HCT116 (cell line): Measurements from ENCODE around the gene LRRFIP2. TPM values are rescaled to one million over a fixed set of nuclear protein-coding genes. Genes with fewer than 3 reads are reported as not detected.

ENCODE experiments used
- ATAC-seq: fragments of 200-7000 bp; cut with Tn5 transposase; 2 replicates; pipeline ENCODE4 v1.9.1; 2020; ENCODE audit warnings: mild to moderate bottlenecking, moderate library complexity
- BruUV-seq: library from RNA; stranded (reverse); fragments of 400-500 nt; replicated peaks from 2 replicates; lab custom pipeline; 2021; lab: Mats Ljungman, UMichigan
- CTCF ChIA-PET: fragments of 300-600 bp; sonication (Branson Sonifier 250); formaldehyde crosslinking; loops from one replicate; lab custom pipeline; 2021; ENCODE audit warnings: antibody characterized with exemption; lab: Charles Lee
- POLR2A ChIA-PET: fragments of 300-600, 350-600 bp; sonication (Branson Sonifier 250); formaldehyde crosslinking; loops from one replicate; lab custom pipeline; 2021; ENCODE audit warnings: antibody characterized with exemption; lab: Charles Lee
- RAD21 ChIA-PET, 2 experiments: fragments of 300-600 bp; sonication (Branson Sonifier 250); formaldehyde crosslinking; loops; one replicate each; lab custom pipeline; 2023; ENCODE audit warnings: low total read pairs in 2 of 2; ENCODE audit not compliant: uncharacterized antibody in 2 of 2, unreplicated experiment in 2 of 2, low non-redundant PET in 1 of 2; lab: Charles Lee
- DNase-seq: peaks from one replicate; pipeline ENCODE4 v3.0.0-alpha.2; 2010; ENCODE audit warnings: low read depth, low spot score
- H2AFZ ChIP-seq: fragments of 200-600 bp; shearing (Covaris generic), sonication (generic); 2 replicates; pipeline ENCODE4 v1.6.1; 2017; ENCODE audit warnings: low read depth, mixed run types, mixed read lengths, antibody characterized with exemption, low read length; ENCODE audit not compliant: poor library complexity, severe bottlenecking
- H3K27ac ChIP-seq: 2 replicates; pipeline ENCODE4 v1.5.1; 2012; ENCODE audit warnings: low read depth, low read length
- H3K27me3 ChIP-seq: fragments of 200-600 bp; sonication (generic); 2 replicates; pipeline ENCODE4 v1.6.1; 2016; ENCODE audit warnings: mixed run types, low read length, mixed read lengths; ENCODE audit not compliant: insufficient read depth
- H3K36me3 ChIP-seq, 2 experiments: fragments of 200-500 bp in 1 of 2; fragments of 200-600 bp in 1 of 2; sonication (Bioruptor generic) in 1 of 2; sonication (generic) in 1 of 2; 2 replicates each; pipeline versions ENCODE4 v1.5.1 to v1.6.1; 2014 to 2016; ENCODE audit warnings: low read length in 2 of 2, inconsistent platforms in 1 of 2, mixed read lengths in 1 of 2, mixed run types in 1 of 2; ENCODE audit not compliant: insufficient read depth in 2 of 2, control insufficient read depth in 1 of 2
- H3K4me1 ChIP-seq, 2 experiments: fragments of 200-600 bp in 1 of 2; sonication (generic) in 1 of 2; 2 replicates each; pipeline versions ENCODE4 v1.5.1 to v1.6.1; 2012 to 2017; ENCODE audit warnings: low read length in 2 of 2, inconsistent platforms in 1 of 2, mild to moderate bottlenecking in 1 of 2, mixed read lengths in 1 of 2, mixed run types in 1 of 2, moderate library complexity in 1 of 2; ENCODE audit not compliant: insufficient read depth in 2 of 2, control insufficient read depth in 1 of 2
- H3K4me2 ChIP-seq: fragments of 200-600 bp; sonication (generic); 2 replicates; pipeline ENCODE4 v1.6.1; 2017; ENCODE audit warnings: mixed run types, low read length, mixed read lengths
- H3K4me3 ChIP-seq, 2 experiments: fragments of 200-600 bp in 1 of 2; sonication (generic) in 1 of 2; replicated peaks in 1 of 2; 2 replicates each; pipeline ENCODE4 v1.5.1; 2011 to 2016; ENCODE audit warnings: low read length in 2 of 2, control low read depth in 1 of 2, low read depth in 1 of 2, mild to moderate bottlenecking in 1 of 2, mixed read lengths in 1 of 2, mixed run types in 1 of 2
- H3K79me2 ChIP-seq: fragments of 200-600 bp; sonication (generic); 2 replicates; pipeline ENCODE4 v1.6.1; 2017; ENCODE audit warnings: mild to moderate bottlenecking, mixed run types, low read length, moderate library complexity, mixed read lengths; ENCODE audit not compliant: insufficient read depth
- H3K9ac ChIP-seq: fragments of 200-600 bp; sonication (generic); 2 replicates; pipeline ENCODE4 v1.6.1; 2016; ENCODE audit warnings: low read length, mixed read lengths
- H3K9me2 ChIP-seq: fragments of 200-600 bp; sonication (generic), shearing (Covaris generic); 2 replicates; pipeline ENCODE4 v1.6.1; 2017; ENCODE audit warnings: mixed run types, mild to moderate bottlenecking, moderate library complexity; ENCODE audit not compliant: insufficient read depth
- H3K9me3 ChIP-seq, 2 experiments: fragments of 200-500 bp in 1 of 2; fragments of 200-600 bp in 1 of 2; sonication (Bioruptor generic) in 1 of 2; sonication (generic) in 1 of 2; 2 replicates each; pipeline ENCODE4 v1.6.1; 2014 to 2017; ENCODE audit warnings: low read length in 2 of 2, mixed read lengths in 2 of 2, inconsistent platforms in 1 of 2, low read depth in 1 of 2, mild to moderate bottlenecking in 1 of 2, mixed run types in 1 of 2, moderate library complexity in 1 of 2; ENCODE audit not compliant: control insufficient read depth in 1 of 2, insufficient read depth in 1 of 2
- H4K20me1 ChIP-seq: fragments of 200-600 bp; sonication (generic), shearing (Covaris generic); 2 replicates; pipeline ENCODE4 v1.6.1; 2017; ENCODE audit warnings: mixed run types, mild to moderate bottlenecking, moderate library complexity; ENCODE audit not compliant: insufficient read depth
- CBX3 ChIP-seq: IDR thresholded peaks from 2 replicates; pipeline ENCODE4 v1.6.1; 2012; ENCODE audit warnings: low read depth
- CEBPB ChIP-seq: IDR thresholded peaks from 2 replicates; pipeline ENCODE4 v1.6.1; 2012; ENCODE audit warnings: low read depth
- EGR1 ChIP-seq: IDR thresholded peaks from 2 replicates; pipeline ENCODE4 v1.6.1; 2012; ENCODE audit warnings: low read depth
- ELF1 ChIP-seq: IDR thresholded peaks from 2 replicates; pipeline ENCODE4 v1.6.1; 2012; ENCODE audit warnings: low read depth, borderline replicate concordance
- EZH2 ChIP-seq: fragments of 200-600 bp; sonication (generic); IDR thresholded peaks from 2 replicates; pipeline ENCODE4 v1.6.1; 2017; ENCODE audit warnings: antibody characterized with exemption, mixed run types
- JUND ChIP-seq: IDR thresholded peaks from 2 replicates; pipeline ENCODE4 v1.6.1; 2012
- POLR2A ChIP-seq: IDR thresholded peaks from 2 replicates; pipeline ENCODE4 v1.7.0; 2011; ENCODE audit warnings: borderline replicate concordance; ENCODE audit not compliant: insufficient read depth, insufficient read length; ENCODE audit errors: extremely low read depth
- POLR2AphosphoS5 ChIP-seq: IDR thresholded peaks from 2 replicates; pipeline ENCODE4 v1.6.1; 2011; ENCODE audit warnings: mild to moderate bottlenecking, low read depth, low read length, moderate library complexity
- RAD21 ChIP-seq: IDR thresholded peaks from 2 replicates; pipeline ENCODE4 v1.6.1; 2012; ENCODE audit warnings: low read depth, mild to moderate bottlenecking
- TCF7L2 ChIP-seq: IDR thresholded peaks from 2 replicates; pipeline ENCODE4 v1.7.0; 2011; ENCODE audit warnings: borderline replicate concordance, inconsistent platforms; ENCODE audit not compliant: insufficient read depth, insufficient read length; ENCODE audit errors: extremely low read depth
- YY1 ChIP-seq: IDR thresholded peaks from 2 replicates; pipeline ENCODE4 v1.6.1; 2011; ENCODE audit warnings: low read length, low read depth, moderate library complexity, mild to moderate bottlenecking; ENCODE audit not compliant: insufficient replicate concordance; ENCODE audit errors: extremely low read depth
- ZFX ChIP-seq: fragments of 450-650 bp; IDR thresholded peaks from 2 replicates; pipeline ENCODE4 v1.6.1; 2017
- intact Hi-C: fragments of 100-400 bp; cut with micrococcal nuclease; formaldehyde crosslinking; loops from 2 replicates; pipeline ENCODE4 v1.10.0; 2022
- total RNA-seq: library from RNA; stranded (reverse); gene quantifications from one replicate; pipeline ENCODE4 v1.2.1, GENCODE V29; 2021; ENCODE audit not compliant: unreplicated experiment
- TF ChIP-seq, protein P1 (sequence below): IDR thresholded peaks from 2 replicates; pipeline ENCODE4 v1.6.1; 2012
- TF ChIP-seq, protein P2 (sequence below): IDR thresholded peaks from 2 replicates; pipeline ENCODE4 v1.6.1; 2011; ENCODE audit warnings: mild to moderate bottlenecking, low read length, moderate library complexity; ENCODE audit not compliant: insufficient replicate concordance; ENCODE audit errors: extremely low read depth
- TF ChIP-seq, protein P3 (sequence below): IDR thresholded peaks from 2 replicates; pipeline ENCODE4 v1.6.1; 2012

Gene LRRFIP2
- total RNA-seq, 1 experiment from 2014 or later: 27.0 TPM

DNA sequence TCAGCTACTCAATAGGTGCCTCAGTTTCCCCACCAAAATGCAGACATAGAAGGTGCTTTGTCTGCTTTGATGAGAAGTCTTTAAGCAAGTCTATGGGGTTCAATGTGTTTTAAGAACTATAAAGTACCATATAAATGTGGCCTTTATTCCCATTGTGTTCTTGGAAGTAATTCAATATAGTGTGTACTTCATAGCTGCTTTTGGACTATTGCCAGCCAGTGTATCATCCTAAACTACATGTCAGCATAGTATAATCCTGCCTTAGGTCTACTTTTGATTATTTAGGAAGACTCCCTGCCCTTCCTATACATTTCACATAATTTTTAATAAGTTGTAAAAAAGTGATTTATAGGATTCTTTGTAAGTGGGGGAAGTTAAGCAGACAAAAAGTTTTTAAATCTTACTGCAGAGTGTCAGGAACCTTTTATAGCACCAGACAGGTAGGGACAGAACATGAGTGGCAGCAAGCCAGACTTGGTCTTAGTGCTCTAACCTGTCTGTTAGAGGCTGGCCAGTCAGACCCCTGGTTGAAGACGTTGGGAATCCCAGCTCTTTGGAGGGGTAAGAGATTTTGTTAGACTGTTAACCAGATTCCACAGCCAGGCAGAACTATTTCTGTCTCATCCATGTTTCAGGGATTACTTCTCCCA, 132.7 kb downstream of the LRRFIP2 start:
- H2AFZ ChIP-seq: no peak overlapping the region
- H4K20me1 ChIP-seq: 0 out of 2 replicates have a peak, but pooled peaks cover 2% of the 10 kb centered on the region
- POLR2A ChIA-PET: no interaction called here
- no peak overlapping the region for H3K27ac ChIP-seq
- intact Hi-C loops: no loop called here
- CTCF ChIA-PET: no interaction called here
- H3K27me3 ChIP-seq: no peaks in the 10 kb centered on the region
- H3K9ac ChIP-seq: no peak overlapping the region
- no peak overlapping the region for H3K4me3 ChIP-seq
- no peaks in the 10 kb centered on the region for H3K9me3 ChIP-seq
- peaks cover 15 to 30% of the 10 kb centered on the region in 2 experiments; a peak in 3 of 4 replicates for H3K36me3 ChIP-seq
- H3K9me2 ChIP-seq: no peaks in the 10 kb centered on the region
- no peak overlapping the region for H3K4me2 ChIP-seq
- ATAC-seq: no peak
- TF ChIP-seq RAD21 (no peak), EGR1 (no peak), CBX3 (no peak), JUND (no peak), YY1 (no peak), POLR2A (no peak), ELF1 (no peak), ZFX (no peak), POLR2AphosphoS5 (no peak), TCF7L2 (no peak), EZH2 (no peak), CEBPB (no peak)
- TF ChIP-seq, protein P1, sequence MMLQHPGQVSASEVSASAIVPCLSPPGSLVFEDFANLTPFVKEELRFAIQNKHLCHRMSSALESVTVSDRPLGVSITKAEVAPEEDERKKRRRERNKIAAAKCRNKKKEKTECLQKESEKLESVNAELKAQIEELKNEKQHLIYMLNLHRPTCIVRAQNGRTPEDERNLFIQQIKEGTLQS: no peak
- TF ChIP-seq, protein P2, sequence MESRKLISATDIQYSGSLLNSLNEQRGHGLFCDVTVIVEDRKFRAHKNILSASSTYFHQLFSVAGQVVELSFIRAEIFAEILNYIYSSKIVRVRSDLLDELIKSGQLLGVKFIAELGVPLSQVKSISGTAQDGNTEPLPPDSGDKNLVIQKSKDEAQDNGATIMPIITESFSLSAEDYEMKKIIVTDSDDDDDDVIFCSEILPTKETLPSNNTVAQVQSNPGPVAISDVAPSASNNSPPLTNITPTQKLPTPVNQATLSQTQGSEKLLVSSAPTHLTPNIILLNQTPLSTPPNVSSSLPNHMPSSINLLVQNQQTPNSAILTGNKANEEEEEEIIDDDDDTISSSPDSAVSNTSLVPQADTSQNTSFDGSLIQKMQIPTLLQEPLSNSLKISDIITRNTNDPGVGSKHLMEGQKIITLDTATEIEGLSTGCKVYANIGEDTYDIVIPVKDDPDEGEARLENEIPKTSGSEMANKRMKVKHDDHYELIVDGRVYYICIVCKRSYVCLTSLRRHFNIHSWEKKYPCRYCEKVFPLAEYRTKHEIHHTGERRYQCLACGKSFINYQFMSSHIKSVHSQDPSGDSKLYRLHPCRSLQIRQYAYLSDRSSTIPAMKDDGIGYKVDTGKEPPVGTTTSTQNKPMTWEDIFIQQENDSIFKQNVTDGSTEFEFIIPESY: no peak
- TF ChIP-seq, protein P3, sequence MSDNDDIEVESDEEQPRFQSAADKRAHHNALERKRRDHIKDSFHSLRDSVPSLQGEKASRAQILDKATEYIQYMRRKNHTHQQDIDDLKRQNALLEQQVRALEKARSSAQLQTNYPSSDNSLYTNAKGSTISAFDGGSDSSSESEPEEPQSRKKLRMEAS: no peak
- H3K79me2 ChIP-seq: no peaks in the 10 kb centered on the region
- RAD21 ChIA-PET: no interaction called here
- H3K4me1 ChIP-seq: no peaks in the 10 kb centered on the region
- no TSS peak for BruUV-seq
- DNase-seq: no peak
